Hematopoietic multipotent progenitor cell treated with erythropoietin and hydrocortisone succinate and interleukin-3 and kit ligand, for 17 days (in vitro differentiated cells): Measurements from ENCODE around the gene SHLD2.
"Not testable (repeated sequence)": the region's sequence is repeated elsewhere in the genome, so short reads cannot be mapped to it uniquely, and the experiment has no call there.

ENCODE experiments used
- DNase-seq: peaks from one replicate; pipeline ENCODE4 v3.0.0-alpha.2; 2015; ENCODE audit warnings: low spot score

SHLD2 gene

GRCh38 chr10:87094373-87095235 lies at the start of gene SHLD2, which contains the start of gene GLUD1:
TSS of gene SHLD2 (plus strand) at chr10:87095206. CDS start at chr10:87151355, 56,149 bp downstream.
TSS of gene GLUD1 (minus strand) at chr10:87094843. CDS start at chr10:87094769, 74 bp downstream.
- peak; percentile 69 for DNase-seq

DNA sequence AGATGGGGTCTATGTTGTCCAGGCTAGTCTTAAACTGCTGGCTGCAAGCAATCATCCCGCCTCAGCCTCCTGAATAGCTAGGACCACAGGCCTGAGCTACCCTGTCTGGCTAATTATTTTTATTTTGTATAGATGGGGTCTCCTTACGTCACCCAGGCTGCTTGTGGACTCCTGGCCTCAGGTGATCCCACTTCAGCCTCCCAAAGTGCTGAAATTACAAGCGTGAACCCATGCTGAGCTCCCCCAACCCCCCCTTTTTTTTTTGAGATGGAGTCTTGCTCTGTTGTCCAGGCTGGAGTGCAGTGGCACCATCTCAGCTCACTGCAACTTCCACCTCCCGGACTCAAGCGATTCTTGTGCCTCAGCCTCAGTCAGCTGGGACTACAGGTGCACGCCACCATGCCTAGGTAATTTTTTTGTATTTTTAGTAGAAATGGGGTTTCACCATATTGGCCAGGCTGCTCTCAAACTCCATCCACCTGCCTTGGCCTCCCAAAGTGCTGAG lies 49.5 kb upstream of the SHLD2 start:
- no peak for DNase-seq

- no peak for DNase-seq
These were observed 41.9 kb upstream of the SHLD2 start for GRCh38 chr10:87053111-87053510.

- DNase-seq, result no peak
These were observed 41.3 kb upstream of the SHLD2 start for GRCh38 chr10:87053577-87054181.

GRCh38 chr10:87054373-87055295 lies 40.4 kb upstream of the SHLD2 start:
- no peak for DNase-seq

DNA sequence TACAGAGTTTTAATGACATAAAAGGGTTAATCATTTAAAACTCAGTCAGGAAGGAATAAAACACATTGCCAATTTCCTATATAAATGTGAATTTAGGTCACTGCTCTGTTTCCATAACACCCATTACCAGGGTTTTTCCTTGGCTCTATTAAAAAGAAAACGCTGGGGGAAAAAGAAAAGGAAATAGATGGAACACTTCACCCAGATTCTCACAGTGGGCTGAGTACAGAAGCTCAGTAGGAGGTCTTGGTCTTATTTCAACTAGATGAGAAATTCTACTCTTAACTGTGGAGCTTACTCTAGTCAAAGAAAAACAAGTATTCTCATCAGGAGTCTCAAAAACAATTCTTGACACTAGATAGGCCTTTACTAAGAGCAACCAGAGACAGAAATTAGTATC lies 36.8 kb upstream of the SHLD2 start:
- DNase-seq, result no peak

- no peak for DNase-seq
These were observed 35.6 kb upstream of the SHLD2 start for GRCh38 chr10:87059401-87059800.

- DNase-seq, result no peak
These were observed 34.6 kb upstream of the SHLD2 start for GRCh38 chr10:87060280-87060928.

- no peak for DNase-seq
These were observed 30.4 kb upstream of the SHLD2 start for GRCh38 chr10:87064651-87065050.

- no peak for DNase-seq
These were observed 28.8 kb upstream of the SHLD2 start for GRCh38 chr10:87066178-87066577.

DNA sequence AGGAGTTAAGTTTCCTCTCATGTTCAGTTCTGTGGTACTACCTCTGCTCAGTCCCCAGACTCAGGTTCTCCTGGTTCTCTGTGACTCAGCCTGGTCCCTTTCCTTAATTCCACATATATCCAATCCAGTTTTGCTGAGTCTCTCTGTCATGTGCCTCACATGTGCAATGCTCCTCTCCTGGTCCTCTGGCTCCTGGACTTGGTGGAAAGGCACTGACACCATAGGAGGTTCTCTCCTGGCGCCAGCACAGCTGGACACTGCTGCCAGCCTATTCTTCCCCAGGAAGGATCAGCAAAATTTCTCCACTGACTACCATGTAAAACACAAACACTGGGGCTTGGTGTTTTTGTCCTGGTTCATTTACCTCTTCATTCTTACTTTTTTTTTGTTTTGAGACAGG lies 28.1 kb upstream of the SHLD2 start:
- DNase-seq, result no peak

- DNase-seq, result no peak
These were observed 26.7 kb upstream of the SHLD2 start for GRCh38 chr10:87068281-87068680.

GRCh38 chr10:87072449-87072848 lies 22.6 kb upstream of the SHLD2 start:
- DNase-seq, result no peak

DNA sequence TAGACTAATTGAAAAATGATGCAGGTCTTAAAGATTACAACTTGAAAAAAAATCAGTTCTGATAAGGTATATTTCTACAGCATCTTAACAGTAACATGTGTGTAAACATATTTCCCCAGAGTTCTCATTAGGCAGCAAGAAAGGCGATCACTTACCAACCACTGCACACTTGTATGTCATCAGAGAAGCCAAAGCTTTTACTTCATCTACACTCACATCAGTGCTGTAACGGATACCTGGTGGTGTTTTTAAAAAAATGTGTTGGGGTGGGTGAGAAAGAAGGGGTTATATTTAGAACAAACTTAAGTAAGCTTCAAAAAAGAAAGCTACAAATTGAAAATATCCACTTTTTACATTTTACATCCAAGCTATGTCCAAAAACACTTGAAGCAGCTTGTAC lies 18.6 kb upstream of the SHLD2 start:
- not testable (repeated sequence) for DNase-seq

GRCh38 chr10:87079106-87079836 lies 15.7 kb upstream of the SHLD2 start:
- DNase-seq, result no peak

DNA sequence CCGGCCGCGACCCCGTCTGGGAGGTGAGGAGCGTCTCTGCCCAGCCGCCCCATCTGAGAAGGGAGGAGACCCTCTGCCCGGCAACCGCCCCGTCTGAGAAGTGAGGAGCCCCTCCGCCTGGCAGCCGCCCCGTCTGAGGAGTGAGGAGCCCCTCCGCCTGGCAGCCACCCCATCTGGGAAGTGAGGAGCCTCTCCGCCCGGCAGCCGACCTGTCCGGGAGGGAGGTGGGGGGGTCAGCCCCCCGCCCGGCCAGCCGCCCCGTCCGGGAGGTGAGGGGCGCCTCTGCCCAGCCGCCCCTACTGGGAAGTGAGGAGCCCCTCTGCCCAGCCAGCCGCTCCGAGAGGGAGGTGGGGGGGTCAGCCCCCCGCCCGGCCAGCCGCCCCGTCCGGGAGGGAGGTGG lies 14.4 kb upstream of the SHLD2 start:
- DNase-seq, result not testable (repeated sequence)

DNA sequence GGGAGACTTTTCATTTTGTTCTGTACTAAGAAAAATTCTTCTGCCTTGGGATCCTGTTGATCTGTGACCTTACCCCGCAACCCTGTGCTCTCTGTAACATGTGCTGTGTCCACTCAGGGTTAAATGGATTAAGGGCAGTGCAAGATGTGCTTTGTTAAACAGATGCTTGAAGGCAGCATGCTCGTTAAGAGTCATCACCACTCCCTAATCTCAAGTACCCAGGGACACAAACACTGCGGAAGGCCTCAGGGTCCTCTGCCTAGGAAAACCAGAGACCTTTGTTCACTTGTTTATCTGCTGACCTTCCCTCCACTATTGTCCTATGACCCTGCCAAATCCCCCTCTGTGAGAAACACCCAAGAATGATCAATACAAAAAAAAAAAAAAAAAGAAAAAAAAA lies 13.4 kb upstream of the SHLD2 start:
- DNase-seq, result not testable (repeated sequence)

DNA sequence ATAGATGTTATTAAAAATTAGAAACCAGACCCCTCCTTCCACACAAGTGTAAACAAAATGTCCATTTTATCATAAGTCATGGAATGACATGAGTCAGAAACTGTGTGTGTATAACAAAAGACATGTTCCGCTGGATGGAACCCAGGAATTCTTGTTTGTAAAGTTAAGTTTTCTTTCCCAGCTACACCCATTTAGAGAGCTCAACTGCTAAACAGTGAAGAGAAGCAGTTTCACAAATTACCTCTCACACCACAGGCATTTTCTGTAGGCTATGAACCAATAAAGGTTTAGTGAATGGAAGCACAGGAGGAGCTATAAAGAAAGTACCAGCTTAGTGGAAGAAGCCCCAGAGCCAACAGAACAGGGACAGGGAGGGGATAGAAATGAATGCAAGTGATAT lies 12.8 kb upstream of the SHLD2 start:
- not testable (repeated sequence) for DNase-seq

DNA sequence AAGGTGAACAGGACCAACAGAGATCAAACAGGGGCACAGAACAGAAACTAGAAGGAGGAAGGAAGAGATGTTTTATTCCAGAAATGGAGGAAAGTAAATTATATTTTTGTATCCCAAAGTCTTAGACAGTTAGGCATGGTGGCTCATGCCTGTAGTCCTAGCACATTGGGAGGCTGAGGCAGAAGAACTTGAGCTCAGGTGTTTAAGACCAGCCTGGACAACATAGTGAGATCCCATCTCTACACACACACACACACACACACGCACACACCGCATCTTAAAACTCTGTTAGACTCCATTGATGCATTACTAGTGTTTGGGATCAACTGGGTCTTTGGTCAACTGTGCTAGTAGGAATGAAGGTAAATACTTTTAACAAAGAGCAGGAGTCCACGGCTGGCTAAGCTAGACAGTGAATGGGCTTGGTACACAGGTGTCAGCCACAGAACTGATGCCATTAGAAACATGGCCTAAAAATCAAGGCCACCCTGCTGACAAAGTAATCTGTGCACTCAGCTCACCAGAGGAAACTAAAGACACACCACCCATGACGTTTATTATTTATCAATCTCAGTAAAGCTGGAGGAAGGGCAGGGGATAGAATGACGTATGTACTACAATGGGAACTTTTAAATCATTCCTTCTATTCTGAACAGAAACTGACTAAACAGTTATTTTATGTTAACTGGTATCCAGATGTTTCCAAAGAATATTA lies 11.3 kb upstream of the SHLD2 start:
- not testable (repeated sequence) for DNase-seq

DNA sequence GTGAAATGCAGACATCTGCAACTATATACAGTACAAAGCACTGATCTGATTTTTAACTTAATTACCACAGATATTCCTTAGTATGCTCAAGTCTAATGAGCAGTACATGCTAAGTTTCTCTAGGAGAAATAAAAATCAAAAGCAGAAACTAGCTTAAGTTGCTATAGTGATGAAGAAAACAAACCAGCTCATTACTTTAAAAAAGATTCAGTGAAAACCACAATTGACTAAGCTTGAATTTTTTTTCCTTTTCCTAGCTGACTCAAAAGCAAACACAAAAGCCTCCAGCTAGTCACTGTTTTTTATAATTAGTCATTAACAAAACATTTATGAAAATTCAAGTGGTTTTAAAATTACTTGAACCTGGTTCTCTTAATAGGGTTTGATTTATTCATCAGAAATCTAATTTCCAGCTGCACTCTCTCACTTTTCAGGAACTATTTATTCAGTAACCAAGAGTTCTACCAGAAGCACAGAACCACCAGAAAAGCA lies 10.7 kb upstream of the SHLD2 start:
- not testable (repeated sequence) for DNase-seq
